ENCODE data around the gene CHST15. TPM values are rescaled to one million over a fixed set of nuclear protein-coding genes. Genes with fewer than 3 reads are reported as not detected.

Gene CHST15
- total and polyA plus RNA-seq, 2 of the 8 experiments (the other 6 are each of a cell fraction or from before 2014, with no cell fraction given) = 8.8 to 9.1 TPM

DNA sequence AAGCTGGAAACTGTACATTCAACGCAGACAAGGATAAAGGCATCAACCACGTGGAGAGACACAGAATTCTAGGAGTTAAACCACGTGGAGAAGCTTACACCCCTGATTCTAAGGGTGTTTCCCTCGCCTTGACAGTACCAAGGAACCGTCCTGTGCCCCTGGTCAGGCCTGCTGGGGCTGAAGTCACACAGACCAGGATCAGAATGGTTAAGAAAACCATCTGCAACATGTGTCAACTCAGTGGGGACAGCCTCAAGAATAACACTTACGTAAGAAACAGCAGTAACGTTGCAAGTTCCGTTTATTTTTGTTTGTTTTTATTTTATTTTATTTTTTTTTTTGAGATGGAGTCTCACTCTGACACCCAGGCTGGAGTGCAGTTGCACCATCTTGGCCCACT is 55.6 kb downstream of the CHST15 start (continued):
- no peak for TF ChIP-seq GABPA (IDR thresholded peaks at IDR 0.05; ENCODE audit: borderline replicate concordance, insufficient read depth, low read length)
- TF ChIP-seq, protein P1, sequence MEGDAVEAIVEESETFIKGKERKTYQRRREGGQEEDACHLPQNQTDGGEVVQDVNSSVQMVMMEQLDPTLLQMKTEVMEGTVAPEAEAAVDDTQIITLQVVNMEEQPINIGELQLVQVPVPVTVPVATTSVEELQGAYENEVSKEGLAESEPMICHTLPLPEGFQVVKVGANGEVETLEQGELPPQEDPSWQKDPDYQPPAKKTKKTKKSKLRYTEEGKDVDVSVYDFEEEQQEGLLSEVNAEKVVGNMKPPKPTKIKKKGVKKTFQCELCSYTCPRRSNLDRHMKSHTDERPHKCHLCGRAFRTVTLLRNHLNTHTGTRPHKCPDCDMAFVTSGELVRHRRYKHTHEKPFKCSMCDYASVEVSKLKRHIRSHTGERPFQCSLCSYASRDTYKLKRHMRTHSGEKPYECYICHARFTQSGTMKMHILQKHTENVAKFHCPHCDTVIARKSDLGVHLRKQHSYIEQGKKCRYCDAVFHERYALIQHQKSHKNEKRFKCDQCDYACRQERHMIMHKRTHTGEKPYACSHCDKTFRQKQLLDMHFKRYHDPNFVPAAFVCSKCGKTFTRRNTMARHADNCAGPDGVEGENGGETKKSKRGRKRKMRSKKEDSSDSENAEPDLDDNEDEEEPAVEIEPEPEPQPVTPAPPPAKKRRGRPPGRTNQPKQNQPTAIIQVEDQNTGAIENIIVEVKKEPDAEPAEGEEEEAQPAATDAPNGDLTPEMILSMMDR (IDR thresholded peaks at IDR 0.05; ENCODE audit: control extremely low read depth in 1 of 3, insufficient read depth in 1 of 3, low read depth in 1 of 3, low read length in 3 of 3) = no peak
